Kidney capillary endothelial cell (primary cell): ENCODE measurements around the gene XXYLT1.
A peak's percentile ranks its signal among the peaks of the same experiment; 100 is the strongest.

Source experiments
- DNase-seq: peaks from one replicate; pipeline ENCODE4 v3.0.0-alpha.2; 2018; ENCODE audit warnings: low spot score

XXYLT1 gene

GRCh38 chr3:195184716-195185421 is 86.1 kb downstream of the XXYLT1 start:
- no peak for DNase-seq

GRCh38 chr3:195183071-195183776 is 87.7 kb downstream of the XXYLT1 start:
- no peak for DNase-seq

GRCh38 chr3:195182470-195182795 is 88.5 kb downstream of the XXYLT1 start:
- DNase-seq: peak; percentile 88

- DNase-seq: no peak
Observed at GRCh38 chr3:195181741-195182469, 89.1 kb downstream of the XXYLT1 start.

- DNase-seq: no peak
Observed at GRCh38 chr3:195181113-195181498, 89.9 kb downstream of the XXYLT1 start.

- DNase-seq: no peak
Observed at GRCh38 chr3:195180490-195181112, 90.4 kb downstream of the XXYLT1 start.

- DNase-seq: no peak
Observed at GRCh38 chr3:195179776-195180489, 91.0 kb downstream of the XXYLT1 start.

GRCh38 chr3:195178124-195178910 is 92.6 kb downstream of the XXYLT1 start:
- DNase-seq: no peak

GRCh38 chr3:195177422-195178123 is 93.4 kb downstream of the XXYLT1 start:
- no peak for DNase-seq

GRCh38 chr3:195176776-195177175 is 94.2 kb downstream of the XXYLT1 start:
- DNase-seq: no peak

- DNase-seq: no peak
Observed at GRCh38 chr3:195175476-195176337, 95.3 kb downstream of the XXYLT1 start.

GRCh38 chr3:195175076-195175475 is 95.9 kb downstream of the XXYLT1 start:
- no peak for DNase-seq

- peak; percentile 74 for DNase-seq
Observed at GRCh38 chr3:195173657-195174056, 97.3 kb downstream of the XXYLT1 start.

GRCh38 chr3:195172896-195173295 is 98.1 kb downstream of the XXYLT1 start:
- no peak for DNase-seq

- DNase-seq: no peak
Observed at GRCh38 chr3:195172039-195172684, 98.8 kb downstream of the XXYLT1 start.

GRCh38 chr3:195171093-195171873 is 99.7 kb downstream of the XXYLT1 start:
- DNase-seq: no peak

GRCh38 chr3:195170496-195170895 is 100.5 kb downstream of the XXYLT1 start:
- no peak for DNase-seq

- DNase-seq: no peak
Observed at GRCh38 chr3:195169011-195169649, 101.8 kb downstream of the XXYLT1 start.
